H1 (cell line): Measurements from ENCODE around the gene TLR9. TPM values are rescaled to one million over a fixed set of nuclear protein-coding genes. Genes with fewer than 3 reads are reported as not detected.

Source experiments
- CTCF ChIA-PET: fragments of 300-600 bp; sonication (Branson Sonifier 250); formaldehyde crosslinking; loops from one replicate; lab custom pipeline; 2021; ENCODE audit not compliant: partially characterized antibody; lab: Charles Lee
- POLR2A ChIA-PET: fragments of 300-600 bp; sonication (Branson Sonifier 250); formaldehyde crosslinking; loops from one replicate; lab custom pipeline; 2021; ENCODE audit warnings: inconsistent platforms; ENCODE audit not compliant: partially characterized antibody; lab: Charles Lee
- DNase-seq, 2 experiments: peaks; one replicate each; pipeline versions ENCODE4 v3.0.0 to v3.0.0-alpha.2; 2010 to 2022; ENCODE audit warnings: low spot score in 2 of 2, low read depth in 1 of 2, mixed read lengths in 1 of 2
- FAIRE-seq: peaks from 2 replicates; lab custom pipeline; 2011; peaks lifted over from hg19 to GRCh38; lab: Jason Lieb, UNC
- H2AFZ ChIP-seq: 2 replicates; pipeline ENCODE4 v1.8.1; 2012; ENCODE audit warnings: low read length, inconsistent platforms
- H2AK5ac ChIP-seq: 2 replicates; pipeline ENCODE4 v1.6.1; 2013; ENCODE audit warnings: low read depth, low read length
- H2BK120ac ChIP-seq: replicated peaks from 2 replicates; pipeline ENCODE3; 2013; ENCODE audit warnings: low read depth, low read length, inconsistent platforms
- H2BK12ac ChIP-seq: 2 replicates; pipeline ENCODE4 v1.6.1; 2013; ENCODE audit warnings: low read depth, low read length
- H2BK15ac ChIP-seq: 2 replicates; pipeline ENCODE4 v1.6.1; 2013; ENCODE audit warnings: low read length
- H2BK20ac ChIP-seq: 2 replicates; pipeline ENCODE4 v1.6.1; 2013; ENCODE audit warnings: low read length
- H2BK5ac ChIP-seq: 2 replicates; pipeline ENCODE4 v1.6.1; 2013; ENCODE audit warnings: low read depth, low read length
- H3K14ac ChIP-seq: 2 replicates; pipeline ENCODE4 v1.6.1; 2013; ENCODE audit warnings: inconsistent platforms; ENCODE audit not compliant: insufficient read length
- H3K18ac ChIP-seq: 2 replicates; pipeline ENCODE4 v1.6.1; 2013; ENCODE audit warnings: low read length; ENCODE audit errors: extremely low read depth
- H3K23ac ChIP-seq: 2 replicates; pipeline ENCODE4 v1.6.1; 2013; ENCODE audit warnings: inconsistent platforms; ENCODE audit not compliant: insufficient read length
- H3K23me2 ChIP-seq: 2 replicates; pipeline ENCODE4 v1.6.1; 2013; ENCODE audit warnings: low read depth, low read length
- H3K27ac ChIP-seq: 2 replicates; pipeline ENCODE4 v1.6.1; 2011; ENCODE audit warnings: low read depth, low read length, inconsistent platforms
- H3K27me3 ChIP-seq, 4 experiments: replicated peaks in 1 of 4; 1 replicate in 1 of 4; 2 replicates in 3 of 4; pipeline versions ENCODE4 v1.6.1 to v1.8.1; 2011 to 2013; ENCODE audit warnings: low read length in 3 of 4, mild to moderate bottlenecking in 3 of 4, inconsistent platforms in 2 of 4, mixed read lengths in 2 of 4, moderate library complexity in 1 of 4; ENCODE audit not compliant: control insufficient read depth in 3 of 4, insufficient read depth in 3 of 4; ENCODE audit errors: extremely low read depth in 1 of 4
- H3K36me3 ChIP-seq, 4 experiments: 2 replicates each; pipeline versions ENCODE4 v1.6.1 to v1.8.1; 2011 to 2013; ENCODE audit warnings: mild to moderate bottlenecking in 4 of 4, low read length in 3 of 4, moderate library complexity in 2 of 4, control low read depth in 1 of 4, inconsistent platforms in 1 of 4; ENCODE audit not compliant: insufficient read depth in 4 of 4, control insufficient read depth in 2 of 4
- H3K4ac ChIP-seq: replicated peaks from 2 replicates; pipeline ENCODE3; 2013; ENCODE audit warnings: low read length, low read depth, mixed read lengths, inconsistent platforms; ENCODE audit not compliant: insufficient read length
- H3K4me1 ChIP-seq, 4 experiments: replicated peaks in 1 of 4; 1 replicate in 1 of 4; 2 replicates in 3 of 4; pipeline versions ENCODE4 v1.6.1 to v1.8.1; 2011 to 2013; ENCODE audit warnings: low read length in 3 of 4, inconsistent platforms in 2 of 4, mixed read lengths in 1 of 4; ENCODE audit not compliant: insufficient read depth in 4 of 4, control insufficient read depth in 3 of 4
- H3K4me2 ChIP-seq, 2 experiments: 2 replicates each; pipeline versions ENCODE4 v1.6.1 to v1.8.1; 2011 to 2013; ENCODE audit warnings: low read depth in 2 of 2, low read length in 2 of 2, control low read depth in 1 of 2, inconsistent platforms in 1 of 2, mild to moderate bottlenecking in 1 of 2; ENCODE audit not compliant: insufficient read depth in 1 of 2
- H3K4me3 ChIP-seq, 4 experiments: fragments of 200-600, 300-600 bp in 1 of 4; sonication (generic), shearing (Covaris generic), sonication (Bioruptor Twin) in 1 of 4; 2 replicates each; pipeline versions ENCODE4 v1.5.1 to v1.8.1; 2011 to 2016; ENCODE audit warnings: low read length in 4 of 4, low read depth in 3 of 4, control low read depth in 2 of 4, inconsistent platforms in 2 of 4, mild to moderate bottlenecking in 2 of 4, mixed read lengths in 1 of 4, moderate library complexity in 1 of 4; ENCODE audit not compliant: insufficient read depth in 2 of 4; ENCODE audit errors: extremely low read depth in 1 of 4
- H3K56ac ChIP-seq: replicated peaks from 2 replicates; pipeline ENCODE3; 2013; ENCODE audit warnings: low read depth, mild to moderate bottlenecking, mixed read lengths, low read length, inconsistent platforms; ENCODE audit not compliant: insufficient read length
- H3K79me1 ChIP-seq: 2 replicates; pipeline ENCODE4 v1.6.1; 2013; ENCODE audit warnings: low read depth, low read length, control low read depth
- H3K79me2 ChIP-seq, 2 experiments: 2 replicates each; pipeline versions ENCODE4 v1.6.1 to v1.8.1; 2012 to 2013; ENCODE audit warnings: low read length in 2 of 2, mild to moderate bottlenecking in 2 of 2, inconsistent platforms in 1 of 2; ENCODE audit not compliant: insufficient read depth in 2 of 2, control insufficient read depth in 1 of 2
- H3K9ac ChIP-seq, 4 experiments: replicated peaks in 1 of 4; 1 replicate in 1 of 4; 2 replicates in 3 of 4; pipeline versions ENCODE4 v1.6.1 to v1.8.1; 2011 to 2013; ENCODE audit warnings: low read depth in 3 of 4, low read length in 3 of 4, control low read depth in 2 of 4, mild to moderate bottlenecking in 2 of 4, moderate library complexity in 2 of 4, inconsistent platforms in 1 of 4; ENCODE audit errors: extremely low read depth in 1 of 4
- H3K9me3 ChIP-seq, 2 experiments: 2 replicates each; pipeline versions ENCODE4 v1.6.1 to v1.8.1; 2012 to 2013; ENCODE audit warnings: mild to moderate bottlenecking in 2 of 2, moderate library complexity in 2 of 2, control low read depth in 1 of 2, inconsistent platforms in 1 of 2, low read depth in 1 of 2, low read length in 1 of 2, mixed read lengths in 1 of 2; ENCODE audit not compliant: insufficient read depth in 2 of 2
- H4K20me1 ChIP-seq, 2 experiments: replicated peaks in 1 of 2; 2 replicates each; pipeline versions ENCODE3 to v1.8.1; 2011 to 2013; ENCODE audit warnings: inconsistent platforms in 2 of 2, low read length in 2 of 2, mild to moderate bottlenecking in 1 of 2; ENCODE audit not compliant: insufficient read depth in 2 of 2, control insufficient read depth in 1 of 2
- H4K5ac ChIP-seq: 2 replicates; pipeline ENCODE4 v1.6.1; 2013; ENCODE audit warnings: low read length, low read depth, mixed read lengths, inconsistent platforms; ENCODE audit not compliant: insufficient read length
- H4K8ac ChIP-seq: 2 replicates; pipeline ENCODE4 v1.8.0; 2013; ENCODE audit warnings: mild to moderate bottlenecking, moderate library complexity, low read length, inconsistent platforms; ENCODE audit not compliant: insufficient read depth; ENCODE audit errors: extremely low read depth
- H4K91ac ChIP-seq: replicated peaks from 2 replicates; pipeline ENCODE3; 2013; ENCODE audit warnings: low read length, mixed read lengths, inconsistent platforms; ENCODE audit not compliant: insufficient read length
- SAP30 ChIP-seq: fragments of 300-600 bp; sonication (generic); IDR thresholded peaks from 2 replicates; pipeline ENCODE4 v1.7.1; 2012; ENCODE audit warnings: low read length, moderate library complexity, mild to moderate bottlenecking, inconsistent platforms; ENCODE audit not compliant: insufficient read depth, insufficient replicate concordance
- WGBS, 2 experiments: shearing (Covaris generic) in 1 of 2; methylation state at CpG; one replicate each; pipeline versions ENCODE4 v1.1.6 to v1.1.7; 2013 to 2015; ENCODE audit warnings: low lambda C conversion rate in 2 of 2, mixed read lengths in 2 of 2, inconsistent platforms in 1 of 2, low coverage in 1 of 2, missing lambda C conversion rate in 1 of 2; ENCODE audit not compliant: insufficient replicate concordance in 2 of 2, insufficient coverage in 1 of 2, insufficient read length in 1 of 2; ENCODE audit errors: extremely low coverage in 1 of 2, missing lambda C conversion rate in 1 of 2; 5-methylcytosine and 5-hydroxymethylcytosine counted together
- polyA plus RNA-seq, 7 experiments: library from polyadenylated mRNA; depleted of rRNA in 3 of 7; stranded (reverse) in 5 of 7; unstranded in 2 of 7; fragments of >200 nt in 5 of 7; fragments of 200-250 nt in 2 of 7; gene quantifications; 1 replicate in 5 of 7; 2 replicates in 1 of 7; 4 replicates in 1 of 7; pipeline versions ENCODE4 v1.2.1 to v1.2.3, GENCODE V29; 2011 to 2013; ENCODE audit warnings: missing spikeins in 2 of 7, mixed read lengths in 2 of 7
- total RNA-seq: library from RNA; stranded (reverse); fragmentation: NEBNext Ultra II Directional; extraction: Animal tissue kit (Norgen Biotek cat#: 25700); gene quantifications from 2 replicates; pipeline ENCODE4 v1.2.1, GENCODE V29; 2021
- TF ChIP-seq, protein P1 (sequence below), 3 experiments: IDR thresholded peaks; 1 replicate in 2 of 3; 2 replicates in 1 of 3; pipeline versions ENCODE4 v1.5.1 to v1.6.1; 2011; ENCODE audit warnings: low read length in 3 of 3, mild to moderate bottlenecking in 3 of 3, inconsistent platforms in 2 of 3, low read depth in 1 of 3, moderate library complexity in 1 of 3; ENCODE audit not compliant: insufficient read depth in 1 of 3; ENCODE audit errors: control extremely low read depth in 1 of 3
- TF ChIP-seq, protein P2 (sequence below): IDR thresholded peaks from 2 replicates; pipeline ENCODE4 v1.6.1; 2011; ENCODE audit warnings: low read length, improper control_type of control experiment

TLR9 gene
- total and polyA plus RNA-seq, 2 of the 8 experiments (the other 6 are each of a cell fraction or from before 2014, with no cell fraction given): 0.05 TPM; not detected in 1

DNA sequence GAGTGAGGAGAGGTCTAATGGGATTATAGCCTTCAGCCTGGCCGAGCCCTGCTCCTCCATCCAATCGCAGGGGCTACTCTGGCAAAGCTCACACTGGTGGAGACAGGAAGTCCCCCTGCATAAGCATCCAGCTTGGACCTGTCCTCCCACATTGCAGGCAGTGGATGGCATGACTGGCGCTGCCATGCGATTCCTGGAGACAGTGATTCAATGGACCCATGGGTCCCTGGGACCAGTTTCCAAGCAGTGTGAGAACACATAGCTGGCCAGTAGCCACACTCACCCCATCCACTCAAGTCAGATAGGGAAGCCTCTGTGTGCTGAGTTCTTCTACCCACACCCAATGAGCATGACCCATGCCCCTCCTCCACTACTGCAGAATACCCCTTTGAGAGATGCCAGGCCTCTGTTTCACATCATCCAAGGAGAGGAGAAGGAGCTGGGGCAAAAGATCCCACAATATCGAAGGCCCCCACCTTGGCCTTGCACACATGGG is 53.1 kb downstream of the TLR9 start:
- Histone ChIP-seq H4K91ac (no peak overlapping the region), H3K56ac (no peak overlapping the region), H3K79me1 (no peaks in the 10 kb centered on the region), H3K23ac (no peak overlapping the region), H2BK5ac (no peak overlapping the region), H3K27ac (no peak overlapping the region), H2BK15ac (no peak overlapping the region), H3K9ac (no peak overlapping the region), H3K4ac (no peak overlapping the region), H3K27me3 (no peaks in the 10 kb centered on the region; a peak in 2 of 7 replicates), H2BK20ac (no peak overlapping the region), H3K23me2 (no peaks in the 10 kb centered on the region), H3K79me2 (no peaks in the 10 kb centered on the region), H2AFZ (no peak overlapping the region), H3K4me3 (no peak overlapping the region), H4K5ac (no peak overlapping the region), H2BK12ac (no peak overlapping the region)
- FAIRE-seq: no peak
- POLR2A ChIA-PET: no interaction called here
- 96% methylated on average over 5 of the region's 5 CpGs; no CpG with 5 or more reads in 1 of the 2 experiments for WGBS, 2 experiments
- TF ChIP-seq, protein P1, sequence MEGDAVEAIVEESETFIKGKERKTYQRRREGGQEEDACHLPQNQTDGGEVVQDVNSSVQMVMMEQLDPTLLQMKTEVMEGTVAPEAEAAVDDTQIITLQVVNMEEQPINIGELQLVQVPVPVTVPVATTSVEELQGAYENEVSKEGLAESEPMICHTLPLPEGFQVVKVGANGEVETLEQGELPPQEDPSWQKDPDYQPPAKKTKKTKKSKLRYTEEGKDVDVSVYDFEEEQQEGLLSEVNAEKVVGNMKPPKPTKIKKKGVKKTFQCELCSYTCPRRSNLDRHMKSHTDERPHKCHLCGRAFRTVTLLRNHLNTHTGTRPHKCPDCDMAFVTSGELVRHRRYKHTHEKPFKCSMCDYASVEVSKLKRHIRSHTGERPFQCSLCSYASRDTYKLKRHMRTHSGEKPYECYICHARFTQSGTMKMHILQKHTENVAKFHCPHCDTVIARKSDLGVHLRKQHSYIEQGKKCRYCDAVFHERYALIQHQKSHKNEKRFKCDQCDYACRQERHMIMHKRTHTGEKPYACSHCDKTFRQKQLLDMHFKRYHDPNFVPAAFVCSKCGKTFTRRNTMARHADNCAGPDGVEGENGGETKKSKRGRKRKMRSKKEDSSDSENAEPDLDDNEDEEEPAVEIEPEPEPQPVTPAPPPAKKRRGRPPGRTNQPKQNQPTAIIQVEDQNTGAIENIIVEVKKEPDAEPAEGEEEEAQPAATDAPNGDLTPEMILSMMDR (IDR thresholded peaks at IDR 0.05; ENCODE audit: control extremely low read depth in 1 of 3, insufficient read depth in 1 of 3, low read depth in 1 of 3, low read length in 3 of 3): no peak
- TF ChIP-seq, protein P2, sequence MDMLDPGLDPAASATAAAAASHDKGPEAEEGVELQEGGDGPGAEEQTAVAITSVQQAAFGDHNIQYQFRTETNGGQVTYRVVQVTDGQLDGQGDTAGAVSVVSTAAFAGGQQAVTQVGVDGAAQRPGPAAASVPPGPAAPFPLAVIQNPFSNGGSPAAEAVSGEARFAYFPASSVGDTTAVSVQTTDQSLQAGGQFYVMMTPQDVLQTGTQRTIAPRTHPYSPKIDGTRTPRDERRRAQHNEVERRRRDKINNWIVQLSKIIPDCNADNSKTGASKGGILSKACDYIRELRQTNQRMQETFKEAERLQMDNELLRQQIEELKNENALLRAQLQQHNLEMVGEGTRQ: no peak
- TF ChIP-seq SAP30: no peak
- TF ChIP-seq, all 59 proteins: peak for 0
- CTCF ChIA-PET: interaction anchor here (0.9 to 4.4 kb wide), 8 partner anchors 10 to 171 kb away, joined by 3 to 26 read pairs (median 4); no protein-coding TSS in a partner anchor
- Histone ChIP-seq H4K20me1 (no peaks in the 10 kb centered on the region), H3K9me3 (no peaks in the 10 kb centered on the region), H2BK120ac (no peak overlapping the region), H4K8ac (no peak overlapping the region; the same call in none of the 2 replicates), H3K36me3 (no peaks in the 10 kb centered on the region), H3K4me2 (no peak overlapping the region), H2AK5ac (no peak overlapping the region), H3K18ac (no peak overlapping the region), H3K14ac (no peak overlapping the region), H3K4me1 (peaks cover 3 to 5% (median 4%) of the 10 kb centered on the region in 4 experiments; a peak in 5 of 7 replicates)
- no peak for DNase-seq
